Effector CD4-positive, alpha-beta T cell (primary cell): ENCODE results near the gene CHST9.

Experiments
- DNase-seq: peaks from one replicate; pipeline ENCODE4 v3.0.0-alpha.2; 2020

The CHST9 gene

GRCh38 chr18:26926066-26926675 lies 258.9 kb downstream of the CHST9 start:
- DNase-seq = no peak

- no peak for DNase-seq
Measured at GRCh38 chr18:26925313-26925712, 259.8 kb downstream of the CHST9 start.

GRCh38 chr18:26922313-26922712 lies 262.8 kb downstream of the CHST9 start:
- no peak for DNase-seq

- DNase-seq = no peak
Measured at GRCh38 chr18:26920644-26921043, 264.5 kb downstream of the CHST9 start.

GRCh38 chr18:26919627-26920026 lies 265.5 kb downstream of the CHST9 start:
- no peak for DNase-seq

GRCh38 chr18:26919201-26919600 lies 265.9 kb downstream of the CHST9 start:
- DNase-seq = no peak

- DNase-seq = no peak
Measured at GRCh38 chr18:26911840-26912239, 273.3 kb downstream of the CHST9 start.

GRCh38 chr18:26909599-26910290 lies 275.4 kb downstream of the CHST9 start:
- DNase-seq = no peak

- no peak for DNase-seq
Measured at GRCh38 chr18:26908906-26909305, 276.2 kb downstream of the CHST9 start.

GRCh38 chr18:26902291-26902690 lies 282.8 kb downstream of the CHST9 start:
- no peak for DNase-seq

- DNase-seq = no peak
Measured at GRCh38 chr18:26901020-26901419, 284.1 kb downstream of the CHST9 start.

GRCh38 chr18:26894426-26894825 lies 290.7 kb downstream of the CHST9 start:
- no peak for DNase-seq

- DNase-seq = no peak
Measured at GRCh38 chr18:26893996-26894395, 291.1 kb downstream of the CHST9 start.

GRCh38 chr18:26888259-26888658 lies 296.8 kb downstream of the CHST9 start:
- DNase-seq = no peak

GRCh38 chr18:26875040-26875654 lies 310.0 kb downstream of the CHST9 start:
- DNase-seq = no peak

GRCh38 chr18:26874283-26874682 lies 310.8 kb downstream of the CHST9 start:
- DNase-seq = no peak

- no peak for DNase-seq
Measured at GRCh38 chr18:26869640-26870039, 315.5 kb downstream of the CHST9 start.

GRCh38 chr18:26868968-26869586 lies 316.0 kb downstream of the CHST9 start:
- no peak for DNase-seq

GRCh38 chr18:26867471-26867870 lies 317.6 kb downstream of the CHST9 start:
- no peak for DNase-seq

GRCh38 chr18:26865557-26865956 lies 319.6 kb downstream of the CHST9 start, which contains the start of gene AQP4:
TSS of gene AQP4 (minus strand) at chr18:26865707. CDS start at chr18:26865689, 18 bp downstream.
- no peak for DNase-seq

- DNase-seq = no peak
Measured at GRCh38 chr18:26864658-26865057, 320.4 kb downstream of the CHST9 start.

GRCh38 chr18:26863921-26864497 lies 321.1 kb downstream of the CHST9 start:
- no peak for DNase-seq
